Keratinocyte (primary cell): ENCODE data around the gene PALD1.

Experiments used
- CTCF ChIP-seq, 3 experiments: IDR thresholded peaks in 1 of 3; conservative IDR thresholded peaks in 1 of 3; optimal IDR thresholded peaks in 1 of 3; 2 replicates in 2 of 3; 3 replicates in 1 of 3; pipeline versions ENCODE3 to v1.5.1; 2011; ENCODE audit warnings: low read length in 3 of 3, mild to moderate bottlenecking in 3 of 3, moderate library complexity in 2 of 3, control low read depth in 1 of 3, inconsistent platforms in 1 of 3; ENCODE audit not compliant: insufficient read depth in 2 of 3; ENCODE audit errors: extremely low read depth in 1 of 3
- EZH2 ChIP-seq: IDR thresholded peaks from one replicate; pipeline ENCODE4 v1.6.1; 2012; ENCODE audit warnings: inconsistent platforms, mild to moderate bottlenecking, low read length, moderate library complexity

- TF ChIP-seq CTCF (optimal IDR thresholded peaks at IDR 0.05 in 1 of 3, IDR thresholded peaks at IDR 0.05 in 1 of 3, conservative IDR thresholded peaks at IDR 0.05 in 1 of 3; ENCODE audit: extremely low read depth in 1 of 3, insufficient read depth in 2 of 3, low read length in 3 of 3): no peak
- no peak for TF ChIP-seq EZH2
These were observed 21.8 kb downstream of the PALD1 start for GRCh38 chr10:70500368-70500767.
